PC-3 (cell line): Measurements from ENCODE around the gene CDHR5.

Experiments
- EZH2 ChIP-seq: fragments of 300-600 bp; sonication (generic); IDR thresholded peaks from one replicate; pipeline ENCODE4 v1.6.1; 2017; ENCODE audit warnings: antibody characterized with exemption, mild to moderate bottlenecking, low read length; ENCODE audit not compliant: unreplicated experiment
- EZH2phosphoT487 ChIP-seq: fragments of 300-600 bp; sonication (generic); IDR thresholded peaks from 2 replicates; pipeline ENCODE4 v1.6.1; 2018; ENCODE audit warnings: mild to moderate bottlenecking, antibody characterized with exemption, low read length, borderline replicate concordance
- TF ChIP-seq, protein P1 (sequence below): fragments of 300-600 bp; sonication (generic); conservative IDR thresholded peaks from 2 replicates; pipeline ENCODE4 v1.5.1; 2017; ENCODE audit warnings: antibody characterized with exemption, low read depth, mild to moderate bottlenecking, low read length

DNA sequence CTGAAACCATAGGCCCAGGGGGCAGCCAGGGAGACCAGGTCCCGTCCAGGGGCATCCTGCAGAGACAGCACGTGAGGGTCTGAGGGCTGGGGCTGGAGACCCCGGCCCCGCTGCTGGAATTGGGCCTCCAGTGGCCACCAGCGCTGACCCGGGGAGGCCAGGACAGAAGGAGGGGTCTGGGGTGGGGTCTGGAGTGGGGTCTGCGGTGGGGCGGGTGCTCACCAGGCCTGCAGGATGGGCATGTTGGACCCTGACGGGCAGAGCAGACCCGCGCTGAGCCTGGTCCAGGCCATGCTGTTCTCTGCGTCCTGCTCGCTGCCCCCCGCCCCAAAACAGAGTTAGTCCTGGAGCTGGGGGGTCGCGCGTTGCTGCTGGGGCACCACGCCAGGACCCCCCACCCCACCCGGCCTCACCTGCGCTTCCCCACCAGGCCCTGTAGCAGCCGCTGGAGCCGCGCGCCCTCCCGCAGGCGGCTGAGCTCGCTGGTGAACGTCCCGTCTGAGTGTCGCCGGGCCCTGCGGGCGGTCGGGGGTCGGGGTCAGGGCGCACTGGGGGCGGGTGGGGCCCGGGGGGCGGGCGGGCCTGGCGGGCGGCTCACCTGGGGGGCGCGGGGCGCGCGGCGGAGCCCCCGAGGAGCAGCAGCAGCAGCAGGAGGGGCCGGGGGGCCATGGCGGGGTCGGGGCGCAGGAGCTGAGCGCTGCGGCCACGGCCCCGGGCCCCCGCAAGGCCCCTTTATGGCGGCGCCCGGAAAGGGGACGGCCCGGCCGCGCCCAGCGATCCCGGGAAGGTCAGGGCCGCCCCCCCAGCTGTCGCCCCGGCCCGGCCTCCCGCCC lies 1.9 kb upstream of the CDHR5 start, which contains the start of gene SCT:
- TF ChIP-seq, protein P1, sequence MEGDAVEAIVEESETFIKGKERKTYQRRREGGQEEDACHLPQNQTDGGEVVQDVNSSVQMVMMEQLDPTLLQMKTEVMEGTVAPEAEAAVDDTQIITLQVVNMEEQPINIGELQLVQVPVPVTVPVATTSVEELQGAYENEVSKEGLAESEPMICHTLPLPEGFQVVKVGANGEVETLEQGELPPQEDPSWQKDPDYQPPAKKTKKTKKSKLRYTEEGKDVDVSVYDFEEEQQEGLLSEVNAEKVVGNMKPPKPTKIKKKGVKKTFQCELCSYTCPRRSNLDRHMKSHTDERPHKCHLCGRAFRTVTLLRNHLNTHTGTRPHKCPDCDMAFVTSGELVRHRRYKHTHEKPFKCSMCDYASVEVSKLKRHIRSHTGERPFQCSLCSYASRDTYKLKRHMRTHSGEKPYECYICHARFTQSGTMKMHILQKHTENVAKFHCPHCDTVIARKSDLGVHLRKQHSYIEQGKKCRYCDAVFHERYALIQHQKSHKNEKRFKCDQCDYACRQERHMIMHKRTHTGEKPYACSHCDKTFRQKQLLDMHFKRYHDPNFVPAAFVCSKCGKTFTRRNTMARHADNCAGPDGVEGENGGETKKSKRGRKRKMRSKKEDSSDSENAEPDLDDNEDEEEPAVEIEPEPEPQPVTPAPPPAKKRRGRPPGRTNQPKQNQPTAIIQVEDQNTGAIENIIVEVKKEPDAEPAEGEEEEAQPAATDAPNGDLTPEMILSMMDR, result no peak
- TF ChIP-seq EZH2 (no peak), EZH2phosphoT487 (no peak)
